ENCODE results near the gene XPR1. TPM values are rescaled to one million over a fixed set of nuclear protein-coding genes. Genes with fewer than 3 reads are reported as not detected.
"Not testable (repeated sequence)": the region's sequence is repeated elsewhere in the genome, so short reads cannot be mapped to it uniquely, and the experiment has no call there.

XPR1 gene
- polyA plus RNA-seq, 12 donors, result 8.7 to 18.1 (median 10.8) TPM; not detected in 1

DNA sequence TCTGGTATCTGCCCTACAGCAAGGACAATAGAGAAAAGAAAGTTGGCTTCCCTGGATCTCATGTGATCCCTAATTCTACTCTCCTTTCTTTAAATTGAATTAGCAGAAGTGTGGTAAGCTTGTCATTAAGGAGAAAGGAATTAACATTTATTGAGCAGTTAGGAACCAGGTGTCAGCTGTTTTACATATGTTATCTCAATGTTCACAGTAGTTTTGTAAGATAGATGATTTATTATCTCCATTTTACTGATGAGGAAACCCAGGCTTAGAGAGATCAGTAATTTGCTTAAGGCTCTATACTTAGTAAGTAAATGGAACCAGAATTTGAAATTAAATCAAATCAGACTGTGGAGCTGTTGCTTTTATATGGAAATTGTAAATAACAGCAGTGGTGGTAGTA is 8.0 kb downstream of the XPR1 start:
- DNase-seq, result no peak

DNA sequence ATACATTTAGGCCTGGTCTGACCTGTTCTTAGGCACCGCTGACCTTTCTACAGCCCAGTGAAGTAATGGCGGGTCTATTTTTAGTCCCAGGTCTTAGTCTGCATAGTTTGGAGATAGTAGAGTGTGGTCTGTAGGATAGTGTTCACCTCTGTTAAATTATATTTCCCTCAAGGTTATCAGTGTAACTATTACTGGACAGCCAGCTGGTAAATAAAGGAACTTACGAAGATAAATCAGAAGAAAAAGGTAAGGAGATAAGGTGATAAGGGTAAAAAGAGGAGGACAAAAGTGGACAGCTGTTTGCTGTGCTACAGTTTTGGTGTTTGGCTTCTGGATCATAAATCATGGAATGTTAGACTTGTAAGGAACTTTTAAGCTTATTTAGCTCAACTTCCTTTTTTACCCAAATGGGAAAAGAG is 8.7 kb downstream of the XPR1 start:
- no peak for DNase-seq

GRCh38 chr1:180641662-180642061 is 9.8 kb downstream of the XPR1 start:
- no peak for DNase-seq

DNA sequence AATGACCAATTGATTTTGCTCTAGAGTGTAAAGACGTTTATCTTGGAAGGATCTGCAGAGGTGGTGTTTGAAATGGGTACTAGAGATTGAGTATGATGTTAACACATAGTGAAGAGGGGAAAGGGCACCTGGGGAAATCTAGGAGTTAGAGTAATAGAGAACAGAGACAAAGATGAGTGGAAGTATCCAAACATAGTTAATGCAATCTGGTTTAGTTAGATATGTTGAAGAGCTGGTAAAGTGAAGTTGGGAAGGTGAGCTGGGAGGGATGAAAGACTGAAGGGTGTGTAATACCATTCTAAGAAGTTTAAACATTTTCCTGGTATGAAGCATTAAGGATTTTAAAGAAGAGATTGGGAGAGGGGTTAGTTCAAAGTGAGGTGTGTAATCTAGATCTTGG is 11.0 kb downstream of the XPR1 start:
- DNase-seq, result no peak

GRCh38 chr1:180643693-180644092 is 11.9 kb downstream of the XPR1 start:
- DNase-seq, result no peak

GRCh38 chr1:180644526-180645192 is 12.8 kb downstream of the XPR1 start:
- DNase-seq, result no peak

DNA sequence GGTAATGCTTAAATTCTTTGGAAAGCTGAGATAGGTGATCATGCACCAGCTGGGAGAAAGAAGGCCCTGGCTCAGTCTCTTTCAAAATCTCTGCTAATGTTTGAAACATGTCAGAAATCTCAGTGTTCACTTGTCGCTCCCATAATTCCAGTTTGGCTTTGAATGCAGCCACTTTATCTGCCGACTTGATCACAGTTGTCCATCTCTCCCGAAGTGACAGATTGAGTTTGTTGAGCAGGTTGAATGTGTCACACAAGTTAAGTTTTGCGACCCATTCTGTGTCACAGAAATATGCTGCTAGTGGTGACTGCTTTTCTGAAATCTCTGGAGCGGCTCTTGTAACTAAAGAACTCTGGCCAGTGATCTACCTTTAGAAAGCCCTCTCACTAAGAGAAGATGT is 13.4 kb downstream of the XPR1 start:
- not testable (repeated sequence) for DNase-seq

DNA sequence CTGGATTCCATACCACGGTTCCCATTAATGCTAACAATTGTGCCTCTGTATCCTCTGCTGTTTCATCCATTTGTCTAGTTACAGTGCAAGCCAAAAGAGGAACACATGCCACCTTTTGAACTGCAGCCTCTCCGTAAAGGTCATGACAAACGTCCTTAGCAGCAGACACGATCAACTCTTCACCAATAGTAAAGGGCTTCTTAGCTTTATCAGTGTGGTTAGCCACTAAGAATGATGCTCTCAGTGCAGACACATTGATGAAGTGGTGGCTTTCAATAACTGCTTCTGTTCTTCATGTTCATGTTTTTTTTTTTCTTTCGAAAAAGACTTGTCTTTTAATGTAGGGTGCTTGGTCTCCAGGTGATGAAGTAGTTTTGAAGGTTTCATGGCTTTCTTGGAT is 14.3 kb downstream of the XPR1 start:
- DNase-seq, result no peak

GRCh38 chr1:180646547-180646946 is 14.7 kb downstream of the XPR1 start:
- DNase-seq, result no peak

- no peak for DNase-seq
Measured at GRCh38 chr1:180652792-180653191, 21.0 kb downstream of the XPR1 start.

DNA sequence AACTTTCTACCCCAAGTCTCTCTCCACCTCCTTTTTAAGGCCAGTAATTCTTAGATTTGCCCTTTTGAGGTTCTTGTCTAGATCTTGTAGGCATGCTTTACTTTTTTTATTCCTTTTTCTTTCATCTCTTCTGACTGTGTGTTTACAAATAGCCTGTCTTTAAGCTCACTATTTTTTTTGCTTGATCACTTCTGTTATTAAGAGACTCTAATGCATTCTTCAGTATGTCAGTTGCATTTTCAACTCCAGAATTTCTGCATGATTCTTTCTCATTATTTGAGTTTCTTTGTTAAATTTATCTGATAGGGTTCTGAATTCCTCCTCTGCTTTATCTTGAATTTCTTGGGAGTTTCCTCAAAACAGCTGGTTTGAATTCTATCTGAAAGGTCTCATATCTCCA is 30.9 kb downstream of the XPR1 start:
- no peak for DNase-seq

- DNase-seq, result no peak
Measured at GRCh38 chr1:180670681-180671080, 38.9 kb downstream of the XPR1 start.

- DNase-seq, result no peak
Measured at GRCh38 chr1:180672105-180672504, 40.3 kb downstream of the XPR1 start.

DNA sequence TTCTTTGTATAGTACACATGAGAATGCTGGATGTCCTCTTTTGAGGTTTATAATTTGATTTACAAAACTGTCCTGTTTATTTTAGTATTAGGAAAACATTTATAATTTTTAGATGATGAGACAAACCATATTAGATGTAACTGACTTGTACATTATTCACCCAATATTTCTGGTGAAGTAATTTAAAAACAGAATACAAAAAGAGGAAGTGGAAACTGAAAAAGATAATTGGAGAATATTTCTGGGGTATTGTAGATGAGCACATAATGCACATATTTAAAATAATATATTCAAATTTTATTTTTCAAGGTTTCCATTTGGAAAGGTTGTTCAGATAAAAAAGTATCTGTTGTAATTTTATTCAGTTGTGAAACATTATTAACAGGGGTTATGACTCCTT is 40.7 kb downstream of the XPR1 start:
- DNase-seq, result no peak

- no peak for DNase-seq
Measured at GRCh38 chr1:180674603-180675530, 43.0 kb downstream of the XPR1 start.

- DNase-seq, result no peak
Measured at GRCh38 chr1:180675586-180675985, 43.8 kb downstream of the XPR1 start.

DNA sequence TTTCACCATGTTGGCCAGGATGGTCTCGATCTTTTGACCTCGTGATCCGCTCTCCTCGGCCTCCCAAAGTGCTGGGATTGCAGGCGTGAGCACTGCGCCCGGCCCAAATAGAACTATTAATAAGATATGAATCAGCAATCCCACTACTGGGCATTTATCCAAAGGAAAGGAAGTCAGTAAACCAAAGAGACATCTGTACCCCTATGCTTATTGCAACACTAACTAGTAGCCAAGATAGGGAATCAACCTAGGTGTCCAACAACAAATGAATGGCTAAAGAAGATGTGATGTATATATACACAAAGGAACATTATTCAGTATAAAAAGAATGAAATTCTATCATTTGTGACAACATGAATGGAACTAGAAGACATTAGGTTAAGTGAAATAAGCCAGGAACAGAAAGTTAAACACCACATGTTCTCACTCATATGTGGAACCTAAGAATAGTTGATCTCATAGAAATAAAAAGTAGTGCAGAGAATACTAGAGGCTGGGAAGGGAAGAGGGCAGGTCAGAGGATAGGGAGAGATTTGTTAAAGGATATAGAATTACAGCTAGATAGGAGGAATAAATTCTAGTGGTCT is 48.8 kb downstream of the XPR1 start:
- DNase-seq, result no peak

DNA sequence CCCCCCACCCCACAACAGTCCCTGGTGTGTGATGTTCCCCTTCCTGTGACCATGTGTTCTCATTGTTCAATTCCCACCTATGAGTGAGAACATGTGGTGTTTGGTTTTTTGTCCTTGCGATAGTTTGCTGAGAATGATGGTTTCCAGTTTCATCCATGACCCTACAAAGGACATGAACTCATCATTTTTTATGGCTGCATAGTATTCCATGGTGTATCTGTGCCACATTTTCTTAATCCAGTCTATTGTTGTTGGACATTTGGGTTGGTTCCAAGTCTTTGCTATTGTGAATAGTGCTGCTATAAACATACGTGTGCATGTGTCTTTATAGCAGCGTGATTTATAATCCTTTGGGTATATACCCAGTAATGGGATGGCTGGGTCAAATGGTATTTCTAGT is 51.3 kb downstream of the XPR1 start:
- not testable (repeated sequence) for DNase-seq

- no peak for DNase-seq
Measured at GRCh38 chr1:180691322-180691913, 59.6 kb downstream of the XPR1 start.

DNA sequence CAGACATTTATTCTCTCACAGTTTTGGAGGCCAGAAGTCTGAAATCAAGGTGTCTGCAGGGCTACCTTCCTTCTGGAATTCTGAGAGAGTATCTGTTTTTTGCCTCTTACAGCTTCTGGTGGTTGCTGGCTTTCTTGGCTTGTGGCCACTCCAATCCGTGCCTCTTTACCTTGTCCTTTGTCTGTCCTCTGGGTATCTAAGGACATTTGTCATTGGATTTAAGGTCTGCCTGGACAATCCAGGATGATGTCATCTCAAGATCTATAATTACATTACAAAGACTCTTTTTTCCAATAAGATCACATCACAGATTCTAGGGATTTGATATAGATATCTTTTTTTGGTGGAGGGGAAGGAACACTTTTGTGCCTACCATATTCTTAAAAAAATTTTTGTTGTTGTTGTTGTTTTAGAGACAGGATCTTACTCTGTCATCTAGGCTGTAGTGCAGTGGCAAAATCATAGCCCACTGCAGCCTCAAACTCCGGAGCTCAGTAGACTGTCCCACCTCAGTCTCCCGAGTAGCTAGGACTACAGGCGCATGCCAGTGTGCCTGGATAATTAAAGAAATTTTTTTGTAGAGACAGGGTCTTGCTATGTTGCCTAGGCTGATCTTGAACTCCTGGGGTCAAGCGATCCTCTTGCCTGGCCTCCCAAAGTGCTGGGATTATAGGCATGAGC is 61.9 kb downstream of the XPR1 start:
- DNase-seq, result no peak

GRCh38 chr1:180695282-180695681 is 63.5 kb downstream of the XPR1 start:
- DNase-seq, result no peak

- DNase-seq, result no peak
Measured at GRCh38 chr1:180696361-180696760, 64.5 kb downstream of the XPR1 start.

All from muscle of arm (tissue), 12 donors.